Erythroblast (primary cell): ENCODE data around the gene TMC6.

Source experiments
- GATA1 ChIP-seq: IDR thresholded peaks from 2 replicates; pipeline ENCODE4 v1.6.1; 2011; ENCODE audit warnings: low read depth, mild to moderate bottlenecking, control low read depth, low read length, moderate library complexity
- POLR2A ChIP-seq: IDR thresholded peaks from 2 replicates; pipeline ENCODE4 v1.6.1; 2011; ENCODE audit warnings: mild to moderate bottlenecking, low read length

DNA sequence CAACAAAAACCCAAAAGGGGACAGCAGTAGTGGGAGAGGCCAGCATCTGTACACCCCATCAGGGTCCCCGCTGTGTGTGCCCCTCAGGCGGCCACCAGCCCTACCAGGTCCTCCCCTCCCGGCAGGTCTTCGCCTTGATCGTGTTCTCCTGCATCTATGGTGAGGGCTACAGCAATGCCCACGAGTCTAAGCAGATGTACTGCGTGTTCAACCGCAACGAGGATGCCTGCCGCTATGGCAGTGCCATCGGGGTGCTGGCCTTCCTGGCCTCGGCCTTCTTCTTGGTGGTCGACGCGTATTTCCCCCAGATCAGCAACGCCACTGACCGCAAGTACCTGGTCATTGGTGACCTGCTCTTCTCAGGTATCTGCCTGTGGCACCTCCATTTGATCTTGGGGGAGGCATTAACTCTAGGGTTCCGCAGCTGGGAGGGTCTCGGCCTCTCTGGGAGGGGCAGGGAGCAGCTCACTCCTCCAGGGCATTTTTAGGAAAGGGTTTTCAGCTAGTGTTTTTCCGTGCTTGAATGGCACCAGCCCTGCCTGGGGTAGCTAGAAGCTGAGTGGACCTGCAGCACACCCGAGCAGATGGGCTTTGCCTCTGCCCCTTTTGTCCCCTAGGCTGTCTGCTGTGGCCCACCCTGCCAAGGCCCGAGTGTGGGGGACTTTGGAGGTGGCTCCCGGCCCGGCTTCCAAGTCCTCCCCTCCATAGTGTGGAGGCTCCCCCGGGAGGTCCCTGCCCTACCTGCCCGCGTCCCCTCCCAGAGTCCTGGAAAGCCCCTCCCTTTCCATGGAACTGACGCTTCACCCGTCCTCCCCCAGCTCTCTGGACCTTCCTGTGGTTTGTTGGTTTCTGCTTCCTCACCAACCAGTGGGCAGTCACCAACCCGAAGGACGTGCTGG lies 42.4 kb upstream of the TMC6 start:
- TF ChIP-seq POLR2A (no peak), GATA1 (no peak)
